GM21619 (cell line): Measurements from ENCODE around the gene SLC4A2.

Experiments used
- ATAC-seq: cut with Tn5 transposase; IDR thresholded peaks from one replicate; pipeline ENCODE4 v1.9.1; 2021; ENCODE audit not compliant: unreplicated experiment

The SLC4A2 gene

DNA sequence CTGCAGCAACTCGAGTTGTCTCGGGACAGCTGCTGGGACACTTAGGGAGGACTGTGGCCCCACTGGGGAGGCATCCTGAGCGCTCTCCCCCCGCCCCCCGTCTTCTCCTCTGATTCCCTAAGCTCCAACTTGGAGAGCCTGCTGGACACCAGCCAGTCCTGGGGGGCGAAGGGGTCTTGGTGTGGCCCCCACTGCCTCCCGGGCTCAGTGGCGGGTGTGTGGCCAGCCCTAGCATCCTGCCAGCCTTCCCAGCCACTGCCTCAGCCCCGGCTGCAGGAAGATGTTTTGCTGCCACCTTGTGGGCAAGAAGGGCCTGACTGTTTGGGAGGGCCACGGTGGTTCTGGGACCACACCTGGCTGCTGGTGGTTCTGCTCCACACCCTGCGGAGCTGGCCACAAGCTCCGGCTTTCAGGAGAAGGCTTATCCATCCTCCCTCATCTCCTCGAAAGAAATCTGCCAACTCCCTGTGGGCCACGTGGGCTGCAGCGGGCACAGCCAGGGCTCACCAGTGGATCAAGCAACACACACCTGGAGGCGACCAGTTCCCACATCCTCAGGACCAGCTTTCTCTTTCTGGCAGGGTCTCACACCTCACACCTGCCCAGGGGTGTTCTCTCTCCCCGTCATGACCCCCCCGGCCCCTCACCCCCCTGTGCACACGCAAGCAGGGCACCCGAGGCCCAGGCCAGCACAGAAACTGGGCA, 51.7 kb downstream of the SLC4A2 start:
- peak; percentile 89 for ATAC-seq

DNA sequence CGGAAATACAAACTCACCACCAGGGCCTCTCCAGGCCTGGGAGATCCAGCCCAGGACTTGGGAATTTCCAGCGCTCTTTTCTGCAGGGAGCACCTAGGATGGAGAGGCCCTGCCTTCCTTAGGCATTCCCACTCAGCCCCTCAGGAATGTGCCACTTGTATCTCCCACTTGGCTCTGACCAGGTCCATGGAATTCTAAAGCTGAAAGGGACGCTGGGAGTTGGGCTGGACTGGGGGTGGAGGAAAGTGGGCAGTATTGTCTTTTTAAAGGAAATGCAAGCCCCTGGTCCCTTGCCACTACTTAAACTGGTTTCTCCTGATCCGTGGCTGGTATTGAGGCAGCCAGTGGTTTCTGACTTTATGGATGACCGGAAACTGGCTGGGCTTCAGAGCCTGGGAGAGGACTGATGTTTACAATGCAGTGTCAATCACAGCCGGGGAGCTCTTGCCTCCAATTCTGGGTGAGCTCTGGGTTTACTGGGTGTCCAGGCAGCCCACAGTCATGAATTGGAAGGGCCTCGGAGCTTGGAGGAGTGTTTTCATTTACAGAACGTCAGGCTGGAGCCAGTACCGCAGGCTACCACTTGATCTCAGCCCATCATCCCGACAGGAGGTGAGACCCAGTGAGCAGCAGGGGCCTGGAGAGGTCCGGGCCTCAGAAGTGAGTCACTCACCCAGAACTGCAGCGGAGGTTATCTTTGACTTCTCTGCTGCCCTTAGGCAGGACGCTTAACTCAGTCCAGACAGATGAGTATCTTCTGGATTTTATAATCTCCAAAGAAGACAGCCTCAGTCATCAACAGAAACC, 54.2 kb downstream of the SLC4A2 start:
- no peak for ATAC-seq

DNA sequence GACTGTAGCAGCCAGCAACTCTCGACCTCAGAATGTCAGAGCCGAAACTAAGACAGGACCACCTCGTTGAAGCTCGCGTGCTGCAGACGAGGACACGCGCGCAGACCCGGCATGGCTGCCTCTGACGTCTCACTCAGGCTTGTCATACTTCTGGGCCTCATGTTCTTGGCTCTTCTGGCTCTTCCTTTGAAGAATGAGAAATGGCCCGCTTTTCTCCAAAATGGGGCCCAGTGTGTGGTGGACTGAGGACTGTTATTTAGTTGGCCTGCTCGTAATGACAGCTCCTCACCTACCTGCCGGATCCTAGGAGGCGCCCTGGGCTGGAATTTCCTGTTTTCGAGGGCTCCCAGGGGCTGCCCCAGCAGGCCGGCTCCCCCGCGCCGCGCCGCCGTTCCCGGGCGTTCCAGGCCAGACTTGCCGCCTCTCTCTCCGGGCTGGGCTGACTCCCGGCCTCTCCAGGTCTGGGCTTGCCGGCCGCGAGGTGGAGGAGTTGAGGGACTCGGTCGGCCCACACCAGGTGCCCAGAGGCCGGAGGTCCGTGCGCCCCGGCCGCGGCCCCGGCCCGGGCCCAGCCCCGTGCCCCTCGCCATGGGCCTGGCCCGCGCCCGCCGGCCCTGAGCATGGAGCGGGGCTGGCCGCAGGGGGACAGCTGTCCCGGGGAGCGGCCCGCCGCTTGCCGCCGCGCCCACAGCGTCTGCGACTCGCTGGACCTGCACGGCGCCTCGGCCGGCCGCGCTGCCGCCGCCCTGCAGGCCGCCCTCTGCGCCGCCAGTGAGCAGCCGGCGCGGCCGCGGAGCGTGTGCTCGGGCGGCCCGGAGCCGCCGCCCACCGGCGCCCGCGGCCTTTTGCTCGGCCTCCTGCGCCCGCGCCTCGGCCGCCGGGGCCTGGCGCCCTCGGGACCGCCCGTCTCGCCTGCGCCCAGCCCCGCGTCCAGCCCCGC, 55.0 kb downstream of the SLC4A2 start:
- ATAC-seq = no peak

DNA sequence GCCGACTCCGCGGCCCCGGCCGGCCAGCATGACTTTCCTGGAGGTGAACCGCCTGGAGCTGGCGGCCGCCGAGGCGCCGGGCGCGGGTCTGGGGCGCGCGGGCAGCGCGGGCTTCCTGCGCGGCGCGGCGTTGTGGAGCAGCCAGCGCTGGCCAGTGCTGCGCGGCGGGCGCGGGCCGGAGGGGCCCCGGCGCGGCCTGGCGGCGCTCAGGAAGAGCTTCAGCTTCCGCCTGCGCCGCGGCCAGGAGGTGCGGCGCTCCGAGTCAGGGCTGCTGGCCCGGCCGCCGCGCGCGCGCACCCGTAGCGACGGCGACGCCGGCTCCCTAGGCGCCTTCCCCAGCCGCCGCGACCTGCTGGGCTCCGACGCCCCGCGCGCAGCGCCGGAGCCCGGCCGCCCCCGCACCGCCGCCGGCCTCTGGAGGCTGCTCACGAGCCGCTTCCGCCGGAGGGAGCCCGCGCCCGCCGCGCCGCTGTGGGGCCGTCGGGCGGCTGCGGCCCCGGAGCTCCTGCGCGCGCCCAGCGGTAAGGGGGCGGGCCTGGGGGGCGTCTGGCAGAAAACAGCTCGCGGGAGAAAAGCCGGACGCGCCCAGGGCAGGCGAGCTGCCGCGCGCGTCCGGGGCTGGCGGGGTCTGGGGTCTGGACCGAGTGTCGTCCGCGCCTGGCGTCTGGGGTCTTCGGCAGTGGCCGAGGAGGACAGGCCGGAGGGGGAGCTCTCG, 55.9 kb downstream of the SLC4A2 start:
- ATAC-seq = no peak

DNA sequence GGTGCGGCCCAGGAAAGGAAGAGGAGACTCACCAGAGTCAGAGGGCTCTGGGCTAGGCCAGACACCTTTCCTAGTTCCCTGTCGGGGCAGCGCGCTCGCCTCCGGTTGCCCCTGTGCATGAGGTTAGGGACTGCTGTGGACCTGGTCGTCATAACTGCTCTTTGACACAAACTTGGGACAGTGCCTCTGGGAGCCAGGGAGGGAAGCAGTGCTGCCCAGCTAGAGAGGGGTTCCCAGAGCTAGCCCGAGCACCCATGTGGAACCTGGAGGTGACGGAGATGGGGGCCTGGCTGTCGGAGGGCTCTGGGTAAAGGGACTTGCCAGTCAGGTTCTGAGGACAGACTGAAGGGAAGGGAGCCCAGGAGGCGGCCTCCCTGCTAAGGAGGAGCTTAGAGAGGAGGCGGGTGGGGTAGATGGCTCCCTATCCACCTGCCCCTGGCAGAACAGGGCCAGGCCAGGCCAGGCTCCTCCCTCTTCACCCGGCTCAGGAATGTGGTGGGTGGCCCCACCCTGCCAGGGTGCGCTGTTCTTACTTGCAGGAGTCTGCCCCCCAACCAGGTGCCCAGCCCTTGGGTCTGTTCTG, 56.5 kb downstream of the SLC4A2 start:
- no peak for ATAC-seq

DNA sequence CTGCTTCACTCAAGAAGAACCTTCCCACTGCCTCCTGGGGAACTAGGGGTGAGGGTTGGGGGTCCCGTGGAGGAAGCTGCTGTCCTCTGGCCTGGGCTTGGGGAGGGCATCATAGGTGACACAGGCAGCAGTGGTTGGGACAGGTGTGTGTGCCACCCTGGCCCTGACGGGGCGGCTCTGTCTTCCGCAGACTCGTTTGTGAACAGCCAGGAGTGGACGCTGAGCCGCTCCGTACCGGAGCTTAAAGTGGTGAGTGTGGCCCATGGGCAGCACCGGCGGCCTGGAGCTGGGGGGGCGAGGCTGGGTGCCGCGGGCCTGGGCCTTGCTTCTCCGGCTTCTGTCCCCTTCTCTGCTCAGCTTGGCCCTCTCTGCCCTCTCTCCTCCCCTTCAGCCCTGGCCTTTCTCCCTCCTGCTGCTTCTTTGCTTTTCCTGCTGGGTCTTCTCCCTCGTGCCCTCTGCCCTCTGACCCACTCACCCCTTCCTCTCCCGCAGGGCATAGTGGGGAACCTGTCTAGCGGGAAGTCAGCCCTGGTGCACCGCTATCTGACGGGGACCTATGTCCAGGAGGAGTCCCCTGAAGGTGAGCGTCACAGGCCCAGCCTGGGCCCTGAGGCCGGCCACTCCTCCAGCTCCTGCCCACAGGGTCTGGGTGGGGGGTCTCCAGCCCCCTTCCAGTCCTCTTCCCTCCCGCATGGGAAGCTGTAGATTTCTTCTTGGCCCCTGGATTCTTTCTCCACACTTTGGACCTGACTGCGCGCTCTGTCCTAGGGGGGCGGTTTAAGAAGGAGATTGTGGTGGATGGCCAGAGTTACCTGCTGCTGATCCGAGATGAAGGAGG, 57.4 kb downstream of the SLC4A2 start:
- no peak for ATAC-seq

DNA sequence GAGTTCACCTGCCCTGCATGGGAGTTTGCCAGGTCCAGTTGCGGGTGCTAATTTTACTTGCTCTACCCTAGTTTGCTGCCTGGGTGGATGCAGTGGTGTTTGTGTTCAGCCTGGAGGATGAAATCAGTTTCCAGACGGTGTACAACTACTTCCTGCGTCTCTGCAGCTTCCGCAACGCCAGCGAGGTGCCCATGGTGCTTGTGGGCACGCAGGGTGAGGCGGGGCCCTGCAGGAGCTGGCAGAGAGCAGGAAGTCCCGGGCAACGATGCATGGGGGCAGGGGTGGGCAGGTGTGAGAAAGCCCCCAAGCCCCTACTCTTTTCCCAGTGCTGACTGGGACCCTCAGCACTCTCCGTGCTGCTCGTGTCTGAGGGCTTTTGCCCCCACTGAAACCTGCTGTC, 58.2 kb downstream of the SLC4A2 start:
- no peak for ATAC-seq

DNA sequence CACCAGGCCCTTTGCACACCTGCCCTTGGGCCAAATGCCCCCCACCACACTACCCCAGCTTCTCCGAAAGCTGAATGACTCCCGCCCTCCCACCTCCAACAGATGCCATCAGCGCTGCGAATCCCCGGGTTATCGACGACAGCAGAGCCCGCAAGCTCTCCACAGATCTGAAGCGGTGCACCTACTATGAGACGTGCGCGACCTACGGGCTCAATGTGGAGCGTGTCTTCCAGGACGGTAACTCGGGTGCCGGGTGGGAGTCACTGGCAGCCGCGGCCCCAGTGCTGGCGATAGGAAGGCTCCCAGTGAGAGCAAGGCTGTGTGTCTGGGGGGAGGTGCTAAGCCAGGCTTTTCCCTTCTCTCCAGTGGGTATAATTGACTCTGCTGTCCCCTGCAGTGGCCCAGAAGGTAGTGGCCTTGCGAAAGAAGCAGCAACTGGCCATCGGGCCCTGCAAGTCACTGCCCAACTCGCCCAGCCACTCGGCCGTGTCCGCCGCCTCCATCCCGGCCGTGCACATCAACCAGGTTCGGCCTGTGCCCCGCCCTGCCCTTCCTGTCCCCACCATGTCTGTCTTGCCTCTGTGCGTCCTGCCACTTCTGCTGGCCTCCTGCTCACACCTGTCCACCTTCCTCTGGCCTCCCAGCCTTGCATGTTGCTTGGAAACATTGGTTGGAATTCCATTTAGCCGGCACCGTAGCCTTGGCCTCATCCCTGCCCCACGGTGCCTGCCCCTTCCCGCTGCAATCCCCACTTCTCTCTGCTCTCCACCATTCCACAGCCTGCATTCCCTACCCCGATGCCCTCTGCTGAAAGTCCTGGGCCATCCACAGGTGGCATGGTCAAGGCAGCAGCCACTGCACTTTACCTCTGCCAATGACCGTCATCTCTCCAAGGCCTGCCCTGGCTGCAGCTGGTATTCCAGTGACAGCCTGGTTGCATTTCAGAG, 59.0 kb downstream of the SLC4A2 start:
- no peak for ATAC-seq

DNA sequence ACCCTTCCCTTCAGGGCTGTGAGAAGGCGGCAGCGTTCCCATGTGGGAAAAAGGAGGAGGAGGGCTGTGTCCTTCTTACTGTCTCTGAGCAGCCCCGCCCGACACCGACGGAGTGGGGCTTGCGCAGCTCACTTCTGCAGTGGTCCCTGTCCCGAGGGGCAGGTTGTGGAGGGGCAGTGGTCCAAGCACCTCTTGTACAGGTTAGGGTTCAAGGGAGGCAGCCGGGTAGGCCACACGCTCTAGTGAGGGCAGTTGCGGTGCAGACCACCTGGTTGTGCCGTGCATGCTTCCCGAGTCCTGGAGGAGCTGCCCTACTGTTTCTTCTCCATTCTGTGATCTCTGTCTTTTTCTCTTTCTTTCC, 59.6 kb downstream of the SLC4A2 start:
- ATAC-seq = no peak

DNA sequence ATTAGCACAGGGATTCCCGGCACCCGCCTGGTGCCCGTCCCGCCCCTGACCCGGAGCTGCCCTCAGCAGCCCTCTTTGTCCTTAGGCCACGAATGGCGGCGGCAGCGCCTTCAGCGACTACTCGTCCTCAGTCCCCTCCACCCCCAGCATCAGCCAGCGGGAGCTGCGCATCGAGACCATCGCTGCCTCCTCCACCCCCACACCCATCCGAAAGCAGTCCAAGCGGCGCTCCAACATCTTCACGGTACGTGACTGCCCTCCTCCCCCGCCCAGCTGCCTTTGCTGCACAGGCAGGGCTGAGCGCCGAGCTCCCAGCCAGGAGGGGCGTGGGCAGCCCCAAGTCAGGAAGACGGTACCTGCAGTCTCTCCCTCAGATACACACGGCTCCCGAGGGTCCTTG, 60.5 kb downstream of the SLC4A2 start:
- no peak for ATAC-seq

DNA sequence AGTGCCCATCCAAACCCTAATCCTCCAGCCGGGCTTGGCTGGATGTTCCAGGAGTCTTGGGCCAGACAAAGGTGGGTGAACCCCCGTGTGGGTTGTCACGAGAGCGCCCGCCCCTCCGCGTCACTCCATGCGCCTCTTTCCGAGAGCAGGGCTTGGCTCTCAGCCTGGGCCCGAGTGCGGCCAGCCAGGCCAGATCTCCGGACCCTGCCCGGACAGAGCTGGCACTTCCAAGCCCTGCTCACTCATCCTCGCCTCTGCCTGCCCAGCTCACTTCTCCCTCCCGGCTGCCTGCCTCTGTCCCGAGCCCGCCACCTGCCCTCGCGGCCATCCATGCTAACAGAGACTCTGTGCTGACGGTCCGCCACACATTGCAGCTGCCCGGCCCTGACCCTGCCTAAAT, 61.5 kb downstream of the SLC4A2 start:
- ATAC-seq = no peak

DNA sequence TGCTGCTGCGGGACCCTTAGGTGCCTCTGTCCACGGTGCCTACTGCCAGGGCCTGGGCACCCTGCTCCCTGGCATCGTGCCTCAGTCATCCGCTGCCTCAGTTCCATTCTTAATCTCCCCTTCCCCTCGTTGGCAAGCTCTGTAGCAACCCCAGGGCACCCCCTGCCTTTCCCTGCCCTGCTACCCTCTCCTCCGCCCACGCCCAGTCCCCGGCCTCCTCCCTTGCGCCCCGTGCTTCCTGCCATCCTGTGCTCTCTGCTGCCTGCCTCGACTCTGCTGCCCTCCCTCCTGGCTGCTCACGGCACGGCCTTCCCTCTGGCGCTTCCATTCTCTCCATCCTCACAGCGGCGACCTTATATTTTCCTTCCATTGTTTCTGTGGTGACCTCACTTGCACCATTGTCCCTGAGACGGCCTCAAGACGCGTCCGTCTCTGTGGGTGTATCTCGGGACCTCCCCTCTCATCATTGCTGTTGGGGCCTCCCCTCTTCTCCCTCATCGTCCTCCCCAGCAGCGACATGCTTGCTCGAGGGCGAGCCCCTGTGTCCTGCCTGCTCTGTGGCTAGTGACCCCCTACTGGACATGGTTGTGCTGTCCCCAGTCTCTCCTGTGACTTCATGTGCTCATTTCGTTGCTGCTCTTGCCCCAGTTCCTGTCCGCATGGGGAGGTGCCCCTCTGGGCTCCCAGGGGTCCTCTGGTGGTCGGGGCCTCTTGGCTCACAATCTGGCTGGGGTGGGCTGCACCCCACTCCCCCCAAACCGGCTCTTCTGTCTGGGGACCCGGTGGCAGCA, 62.2 kb downstream of the SLC4A2 start:
- no peak for ATAC-seq

DNA sequence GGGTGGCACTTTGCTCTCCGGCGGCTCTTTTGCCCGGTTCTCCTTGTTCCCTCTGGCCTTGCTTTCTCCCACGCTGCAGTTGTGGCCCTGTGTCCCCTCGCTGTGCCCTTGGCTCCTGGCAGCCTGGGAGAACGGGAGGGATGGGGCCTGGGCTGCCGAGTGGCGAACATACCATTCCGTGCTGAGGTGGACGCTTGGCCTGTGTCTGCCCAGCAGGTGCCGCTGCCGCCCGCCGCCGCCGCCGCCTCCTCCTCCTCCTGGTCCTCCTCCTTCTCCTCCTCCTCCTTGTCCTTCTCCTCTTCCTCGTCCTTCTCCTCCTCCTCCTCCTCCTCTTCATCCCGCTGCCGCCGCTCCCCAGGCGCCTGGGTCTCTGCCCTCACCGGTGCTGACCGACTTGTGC, 62.9 kb downstream of the SLC4A2 start:
- no peak for ATAC-seq

DNA sequence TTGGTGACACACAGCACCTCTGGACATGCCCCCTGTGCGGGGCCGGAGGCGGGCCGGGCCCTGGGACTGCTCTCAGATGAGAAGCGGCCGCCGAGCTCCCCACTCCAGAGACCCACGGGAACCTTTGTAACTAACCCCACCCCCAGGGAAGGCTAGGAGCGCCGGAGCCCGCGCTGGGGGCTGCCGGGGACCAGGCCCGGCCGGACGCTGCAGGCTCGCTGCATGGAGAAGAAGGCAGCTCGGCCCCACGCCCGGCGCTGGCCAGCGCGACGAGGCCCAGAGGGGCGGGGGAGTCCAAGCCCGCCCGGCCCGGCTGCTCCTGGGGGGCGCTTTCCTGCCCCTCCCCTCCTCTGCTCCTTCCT, 63.4 kb downstream of the SLC4A2 start:
- no peak for ATAC-seq

DNA sequence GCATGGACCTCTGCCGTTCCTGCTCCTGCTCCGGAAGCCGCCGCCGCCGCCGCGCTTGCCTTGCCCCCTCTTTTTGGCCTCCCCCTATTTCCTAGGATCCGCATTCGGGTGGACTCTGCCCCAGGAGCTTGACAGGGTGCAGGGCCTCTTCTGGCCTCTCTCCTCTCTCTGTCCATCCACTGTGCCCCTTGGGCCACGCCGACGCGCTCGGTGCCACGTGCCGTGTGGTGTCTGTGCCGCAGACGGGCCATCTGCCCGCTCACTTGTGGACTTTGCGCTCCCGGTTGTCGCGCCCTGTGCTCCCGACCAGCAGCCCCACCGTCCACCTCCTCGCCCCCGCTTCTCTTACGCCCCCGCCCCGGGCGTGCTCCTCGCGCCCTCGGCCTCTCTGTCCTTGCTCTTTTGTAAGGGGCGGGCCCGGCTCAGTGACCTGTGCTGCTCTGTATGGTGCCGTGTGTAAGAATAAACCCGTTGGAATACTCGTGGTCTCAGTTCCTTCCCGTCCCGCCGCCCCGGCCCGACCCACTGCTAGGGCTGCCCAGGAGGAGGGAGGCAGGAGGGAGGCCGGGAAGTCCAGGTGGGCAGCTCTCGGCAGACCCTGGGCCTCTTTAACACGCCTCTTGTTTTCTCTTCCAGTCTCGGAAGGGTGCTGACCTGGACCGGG, 63.9 kb downstream of the SLC4A2 start:
- ATAC-seq = no peak

DNA sequence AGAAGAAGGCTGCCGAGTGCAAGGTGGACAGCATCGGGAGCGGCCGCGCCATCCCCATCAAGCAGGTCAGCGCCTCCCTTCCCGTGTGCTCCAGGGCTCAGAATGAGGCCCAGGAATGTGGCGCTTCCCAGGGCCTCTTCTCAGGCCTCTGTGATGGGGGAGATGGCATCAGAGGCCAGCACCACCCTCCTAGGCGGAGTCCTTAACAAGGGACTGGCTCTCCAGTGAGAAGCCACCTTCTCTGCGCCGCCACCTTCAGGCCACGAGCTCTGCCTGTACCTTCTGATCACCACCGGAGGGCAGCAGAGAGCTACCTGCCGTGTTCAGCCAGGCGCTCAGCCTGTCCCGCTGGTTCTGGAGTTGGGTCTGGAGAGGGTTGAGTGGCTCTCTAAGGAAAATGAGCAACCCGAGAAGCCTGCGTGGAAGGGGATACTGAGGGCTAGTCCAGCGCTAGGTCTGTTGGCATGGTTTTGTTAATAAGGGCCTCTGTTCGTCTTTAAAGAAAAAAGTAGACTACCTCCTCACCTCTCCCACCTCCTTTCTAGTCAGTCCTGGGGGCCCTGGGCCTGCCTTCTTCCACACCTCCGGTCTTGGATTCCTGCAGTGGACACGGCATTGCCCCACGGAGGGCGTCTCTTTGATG, 64.6 kb downstream of the SLC4A2 start:
- peak; percentile 82 for ATAC-seq

DNA sequence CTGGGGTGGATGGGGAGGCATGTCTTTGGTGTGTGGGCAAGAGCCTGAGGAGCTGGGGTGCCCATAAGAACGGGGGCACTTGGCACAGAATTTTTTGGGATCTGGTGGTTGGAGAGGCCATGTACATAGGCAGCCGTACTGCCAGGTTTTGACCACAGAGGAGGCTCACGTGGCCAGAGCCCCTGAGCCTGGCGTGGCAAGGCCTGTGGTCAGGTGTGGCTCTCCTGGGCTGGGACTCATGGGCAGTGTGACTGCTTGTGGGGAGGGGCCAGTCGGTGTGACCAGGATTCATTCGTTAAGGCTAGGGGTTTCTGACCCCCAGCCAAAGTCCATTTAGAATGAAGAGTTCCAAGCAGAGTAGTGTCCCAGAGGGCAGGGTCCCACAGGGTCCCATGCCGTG, 65.1 kb downstream of the SLC4A2 start:
- ATAC-seq = no peak
